Measurements from ENCODE around the gene SCN3B. TPM values are rescaled to one million over a fixed set of nuclear protein-coding genes. Genes with fewer than 3 reads are reported as not detected.

The SCN3B gene
- total RNA-seq, 1 experiment from 2014 or later: 0.79 TPM

DNA sequence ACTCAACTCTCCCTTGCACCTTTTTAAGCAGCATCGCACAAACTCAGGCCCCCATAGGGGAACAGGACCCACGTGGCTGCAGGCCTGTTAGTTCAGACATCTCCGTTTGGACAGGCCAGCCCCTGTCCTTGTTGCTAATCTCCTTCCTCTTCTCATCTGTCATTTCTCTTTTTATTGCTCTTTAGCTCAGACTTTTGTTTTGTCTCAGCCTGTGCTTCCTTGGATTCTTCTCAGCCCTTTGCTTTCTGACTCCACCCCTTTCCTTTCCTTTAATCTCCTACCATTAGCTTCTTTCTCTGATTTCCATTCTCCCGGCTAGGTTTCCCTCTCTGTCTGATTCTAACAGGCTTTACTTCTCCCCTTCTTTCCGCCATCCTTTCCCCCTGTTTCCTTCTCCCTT, 68.7 kb downstream of the SCN3B start (continued):
- TF ChIP-seq, protein P1, sequence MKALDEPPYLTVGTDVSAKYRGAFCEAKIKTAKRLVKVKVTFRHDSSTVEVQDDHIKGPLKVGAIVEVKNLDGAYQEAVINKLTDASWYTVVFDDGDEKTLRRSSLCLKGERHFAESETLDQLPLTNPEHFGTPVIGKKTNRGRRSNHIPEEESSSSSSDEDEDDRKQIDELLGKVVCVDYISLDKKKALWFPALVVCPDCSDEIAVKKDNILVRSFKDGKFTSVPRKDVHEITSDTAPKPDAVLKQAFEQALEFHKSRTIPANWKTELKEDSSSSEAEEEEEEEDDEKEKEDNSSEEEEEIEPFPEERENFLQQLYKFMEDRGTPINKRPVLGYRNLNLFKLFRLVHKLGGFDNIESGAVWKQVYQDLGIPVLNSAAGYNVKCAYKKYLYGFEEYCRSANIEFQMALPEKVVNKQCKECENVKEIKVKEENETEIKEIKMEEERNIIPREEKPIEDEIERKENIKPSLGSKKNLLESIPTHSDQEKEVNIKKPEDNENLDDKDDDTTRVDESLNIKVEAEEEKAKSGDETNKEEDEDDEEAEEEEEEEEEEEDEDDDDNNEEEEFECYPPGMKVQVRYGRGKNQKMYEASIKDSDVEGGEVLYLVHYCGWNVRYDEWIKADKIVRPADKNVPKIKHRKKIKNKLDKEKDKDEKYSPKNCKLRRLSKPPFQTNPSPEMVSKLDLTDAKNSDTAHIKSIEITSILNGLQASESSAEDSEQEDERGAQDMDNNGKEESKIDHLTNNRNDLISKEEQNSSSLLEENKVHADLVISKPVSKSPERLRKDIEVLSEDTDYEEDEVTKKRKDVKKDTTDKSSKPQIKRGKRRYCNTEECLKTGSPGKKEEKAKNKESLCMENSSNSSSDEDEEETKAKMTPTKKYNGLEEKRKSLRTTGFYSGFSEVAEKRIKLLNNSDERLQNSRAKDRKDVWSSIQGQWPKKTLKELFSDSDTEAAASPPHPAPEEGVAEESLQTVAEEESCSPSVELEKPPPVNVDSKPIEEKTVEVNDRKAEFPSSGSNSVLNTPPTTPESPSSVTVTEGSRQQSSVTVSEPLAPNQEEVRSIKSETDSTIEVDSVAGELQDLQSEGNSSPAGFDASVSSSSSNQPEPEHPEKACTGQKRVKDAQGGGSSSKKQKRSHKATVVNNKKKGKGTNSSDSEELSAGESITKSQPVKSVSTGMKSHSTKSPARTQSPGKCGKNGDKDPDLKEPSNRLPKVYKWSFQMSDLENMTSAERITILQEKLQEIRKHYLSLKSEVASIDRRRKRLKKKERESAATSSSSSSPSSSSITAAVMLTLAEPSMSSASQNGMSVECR (CRISPR knock-in tag; IDR thresholded peaks at IDR 0.05; ENCODE audit: borderline replicate concordance): no peak
- no peak for TF ChIP-seq ATF1 (CRISPR knock-in tag; IDR thresholded peaks at IDR 0.05)

GRCh38 chr11:123585206-123585605, 69.2 kb downstream of the SCN3B start:
- Mint-ChIP-seq H3K4me3 (no peak overlapping the region), H3K9me3 (peaks cover 5% of the 10 kb centered on the region), H3K4me1 (peaks cover 42% of the 10 kb centered on the region), H3K36me3 (peaks cover 4% of the 10 kb centered on the region; the same call in 1 of the 2 replicates), H3K27me3 (ENCODE audit: low read depth) (no peaks in the 10 kb centered on the region; the same call in 1 of the 2 replicates), H3K27ac (no peak overlapping the region)
- TF ChIP-seq USF1 (CRISPR knock-in tag; IDR thresholded peaks at IDR 0.05): no peak
- no peak for TF ChIP-seq SOX15 (CRISPR knock-in tag; IDR thresholded peaks at IDR 0.05)
- TF ChIP-seq, protein P2, sequence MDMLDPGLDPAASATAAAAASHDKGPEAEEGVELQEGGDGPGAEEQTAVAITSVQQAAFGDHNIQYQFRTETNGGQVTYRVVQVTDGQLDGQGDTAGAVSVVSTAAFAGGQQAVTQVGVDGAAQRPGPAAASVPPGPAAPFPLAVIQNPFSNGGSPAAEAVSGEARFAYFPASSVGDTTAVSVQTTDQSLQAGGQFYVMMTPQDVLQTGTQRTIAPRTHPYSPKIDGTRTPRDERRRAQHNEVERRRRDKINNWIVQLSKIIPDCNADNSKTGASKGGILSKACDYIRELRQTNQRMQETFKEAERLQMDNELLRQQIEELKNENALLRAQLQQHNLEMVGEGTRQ (CRISPR knock-in tag; IDR thresholded peaks at IDR 0.05): no peak
- no peak for TF ChIP-seq TEAD1 (CRISPR knock-in tag; IDR thresholded peaks at IDR 0.05)
- TF ChIP-seq, protein P3, sequence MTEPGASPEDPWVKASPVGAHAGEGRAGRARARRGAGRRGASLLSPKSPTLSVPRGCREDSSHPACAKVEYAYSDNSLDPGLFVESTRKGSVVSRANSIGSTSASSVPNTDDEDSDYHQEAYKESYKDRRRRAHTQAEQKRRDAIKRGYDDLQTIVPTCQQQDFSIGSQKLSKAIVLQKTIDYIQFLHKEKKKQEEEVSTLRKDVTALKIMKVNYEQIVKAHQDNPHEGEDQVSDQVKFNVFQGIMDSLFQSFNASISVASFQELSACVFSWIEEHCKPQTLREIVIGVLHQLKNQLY (CRISPR knock-in tag; IDR thresholded peaks at IDR 0.05): no peak
- TF ChIP-seq, protein P4, sequence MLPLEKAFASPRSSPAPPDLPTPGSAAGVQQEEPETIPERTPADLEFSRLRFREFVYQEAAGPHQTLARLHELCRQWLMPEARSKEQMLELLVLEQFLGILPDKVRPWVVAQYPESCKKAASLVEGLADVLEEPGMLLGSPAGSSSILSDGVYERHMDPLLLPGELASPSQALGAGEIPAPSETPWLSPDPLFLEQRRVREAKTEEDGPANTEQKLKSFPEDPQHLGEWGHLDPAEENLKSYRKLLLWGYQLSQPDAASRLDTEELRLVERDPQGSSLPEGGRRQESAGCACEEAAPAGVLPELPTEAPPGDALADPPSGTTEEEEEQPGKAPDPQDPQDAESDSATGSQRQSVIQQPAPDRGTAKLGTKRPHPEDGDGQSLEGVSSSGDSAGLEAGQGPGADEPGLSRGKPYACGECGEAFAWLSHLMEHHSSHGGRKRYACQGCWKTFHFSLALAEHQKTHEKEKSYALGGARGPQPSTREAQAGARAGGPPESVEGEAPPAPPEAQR (CRISPR knock-in tag; IDR thresholded peaks at IDR 0.05): no peak
- TF ChIP-seq, protein P5, sequence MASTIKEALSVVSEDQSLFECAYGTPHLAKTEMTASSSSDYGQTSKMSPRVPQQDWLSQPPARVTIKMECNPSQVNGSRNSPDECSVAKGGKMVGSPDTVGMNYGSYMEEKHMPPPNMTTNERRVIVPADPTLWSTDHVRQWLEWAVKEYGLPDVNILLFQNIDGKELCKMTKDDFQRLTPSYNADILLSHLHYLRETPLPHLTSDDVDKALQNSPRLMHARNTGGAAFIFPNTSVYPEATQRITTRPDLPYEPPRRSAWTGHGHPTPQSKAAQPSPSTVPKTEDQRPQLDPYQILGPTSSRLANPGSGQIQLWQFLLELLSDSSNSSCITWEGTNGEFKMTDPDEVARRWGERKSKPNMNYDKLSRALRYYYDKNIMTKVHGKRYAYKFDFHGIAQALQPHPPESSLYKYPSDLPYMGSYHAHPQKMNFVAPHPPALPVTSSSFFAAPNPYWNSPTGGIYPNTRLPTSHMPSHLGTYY (CRISPR knock-in tag; IDR thresholded peaks at IDR 0.05): no peak
- TF ChIP-seq KAT7 (CRISPR knock-in tag; IDR thresholded peaks at IDR 0.05; ENCODE audit: borderline replicate concordance): no peak
- no peak for TF ChIP-seq CDX4 (CRISPR knock-in tag; IDR thresholded peaks at IDR 0.05; ENCODE audit: borderline replicate concordance)
- TF ChIP-seq CBFB (CRISPR knock-in tag; IDR thresholded peaks at IDR 0.05; ENCODE audit: low read depth): no peak
- TF ChIP-seq, protein P6, sequence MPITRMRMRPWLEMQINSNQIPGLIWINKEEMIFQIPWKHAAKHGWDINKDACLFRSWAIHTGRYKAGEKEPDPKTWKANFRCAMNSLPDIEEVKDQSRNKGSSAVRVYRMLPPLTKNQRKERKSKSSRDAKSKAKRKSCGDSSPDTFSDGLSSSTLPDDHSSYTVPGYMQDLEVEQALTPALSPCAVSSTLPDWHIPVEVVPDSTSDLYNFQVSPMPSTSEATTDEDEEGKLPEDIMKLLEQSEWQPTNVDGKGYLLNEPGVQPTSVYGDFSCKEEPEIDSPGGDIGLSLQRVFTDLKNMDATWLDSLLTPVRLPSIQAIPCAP (CRISPR knock-in tag; IDR thresholded peaks at IDR 0.05): no peak
- DNase-seq (ENCODE audit: low spot score) (no peak), ATAC-seq (no peak)
- CTCF ChIA-PET: interaction anchor here (1.3 to 2.2 kb wide), 3 partner anchors 8 to 178 kb away, joined by 3 to 16 read pairs (median 4); no protein-coding TSS in a partner anchor
- POLR2A ChIA-PET: no interaction called here
